PC-3 (cell line): Measurements from ENCODE around the gene NMRK2.

Experiments
- EZH2phosphoT487 ChIP-seq: fragments of 300-600 bp; sonication (generic); IDR thresholded peaks from 2 replicates; pipeline ENCODE4 v1.6.1; 2018; ENCODE audit warnings: mild to moderate bottlenecking, antibody characterized with exemption, low read length, borderline replicate concordance
- TF ChIP-seq, protein P1 (sequence below): fragments of 300-600 bp; sonication (generic); conservative IDR thresholded peaks from 2 replicates; pipeline ENCODE4 v1.5.1; 2017; ENCODE audit warnings: antibody characterized with exemption, low read depth, mild to moderate bottlenecking, low read length

- TF ChIP-seq, protein P1, sequence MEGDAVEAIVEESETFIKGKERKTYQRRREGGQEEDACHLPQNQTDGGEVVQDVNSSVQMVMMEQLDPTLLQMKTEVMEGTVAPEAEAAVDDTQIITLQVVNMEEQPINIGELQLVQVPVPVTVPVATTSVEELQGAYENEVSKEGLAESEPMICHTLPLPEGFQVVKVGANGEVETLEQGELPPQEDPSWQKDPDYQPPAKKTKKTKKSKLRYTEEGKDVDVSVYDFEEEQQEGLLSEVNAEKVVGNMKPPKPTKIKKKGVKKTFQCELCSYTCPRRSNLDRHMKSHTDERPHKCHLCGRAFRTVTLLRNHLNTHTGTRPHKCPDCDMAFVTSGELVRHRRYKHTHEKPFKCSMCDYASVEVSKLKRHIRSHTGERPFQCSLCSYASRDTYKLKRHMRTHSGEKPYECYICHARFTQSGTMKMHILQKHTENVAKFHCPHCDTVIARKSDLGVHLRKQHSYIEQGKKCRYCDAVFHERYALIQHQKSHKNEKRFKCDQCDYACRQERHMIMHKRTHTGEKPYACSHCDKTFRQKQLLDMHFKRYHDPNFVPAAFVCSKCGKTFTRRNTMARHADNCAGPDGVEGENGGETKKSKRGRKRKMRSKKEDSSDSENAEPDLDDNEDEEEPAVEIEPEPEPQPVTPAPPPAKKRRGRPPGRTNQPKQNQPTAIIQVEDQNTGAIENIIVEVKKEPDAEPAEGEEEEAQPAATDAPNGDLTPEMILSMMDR = no peak
- TF ChIP-seq EZH2phosphoT487 = no peak
Observed at GRCh38 chr19:3890591-3890990, 42.3 kb upstream of the NMRK2 start.
